ENCODE measurements around the gene HOXD3.

DNA sequence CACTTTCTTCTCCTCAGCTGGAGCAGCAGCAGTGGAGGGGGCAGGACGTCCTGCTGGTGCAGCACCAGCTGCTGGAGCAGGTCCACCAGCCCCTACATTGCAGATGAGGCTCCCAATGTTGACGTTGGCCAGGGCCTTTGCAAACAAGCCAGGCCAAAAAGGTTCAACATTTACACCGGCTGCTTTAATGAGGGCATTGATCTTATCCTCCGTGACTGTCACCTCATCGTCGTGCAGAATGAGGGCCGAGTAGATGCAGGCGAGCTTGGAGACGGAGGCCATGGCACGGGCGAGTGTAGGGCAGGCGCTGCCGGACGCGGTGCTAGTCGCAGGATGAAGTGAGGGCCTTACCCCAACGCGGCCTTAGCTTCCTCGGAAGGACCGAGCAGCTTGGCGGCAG is 43.9 kb downstream of the HOXD3 start:
- TF ChIP-seq TAF1 (IDR thresholded peaks at IDR 0.05; ENCODE audit: borderline replicate concordance, insufficient read depth, low read length) (no peak), REST (IDR thresholded peaks at IDR 0.05; ENCODE audit: insufficient read depth in 1 of 2, low read depth in 2 of 2, low read length in 2 of 2) (no peak), FOXP2 (optimal IDR thresholded peaks at IDR 0.05; ENCODE audit: borderline replicate concordance, extremely low read depth, extremely low read length, insufficient read depth) (no peak), SIN3A (IDR thresholded peaks at IDR 0.05; ENCODE audit: borderline replicate concordance, insufficient read depth, low read length) (no peak)

All from PFSK-1 (cell line).